SK-N-SH treated with all-trans-retinoic acid at 6 μM for 48 hours (cell line): ENCODE results near the gene BICRAL.

Source experiments
- ATAC-seq: fragments of 200-7000 bp; cut with Tn5 transposase; 3 replicates; pipeline ENCODE4 v1.9.1; 2020; ENCODE audit warnings: mild to moderate bottlenecking, moderate library complexity
- BACH2 ChIP-seq: fragments of 250-450 bp; sonication (Bioruptor Pico); IDR thresholded peaks from 2 replicates; pipeline ENCODE4 v1.9.0; 2021; ENCODE audit warnings: mild to moderate bottlenecking, borderline replicate concordance
- CREB5 ChIP-seq: fragments of 250-450 bp; sonication (Bioruptor Pico); IDR thresholded peaks from 2 replicates; pipeline ENCODE4 v1.5.1; 2020; ENCODE audit warnings: low read depth, mild to moderate bottlenecking, moderate library complexity
- CSDC2 ChIP-seq: fragments of 250-450 bp; sonication (Bioruptor Pico); IDR thresholded peaks from 2 replicates; pipeline ENCODE4 v1.5.0; 2020; ENCODE audit warnings: mild to moderate bottlenecking, moderate library complexity
- GLIS3 ChIP-seq: fragments of 250-450 bp; sonication (Bioruptor Pico); IDR thresholded peaks from 2 replicates; pipeline ENCODE4 v1.5.0; 2020; ENCODE audit warnings: mild to moderate bottlenecking, moderate library complexity
- PATZ1 ChIP-seq: fragments of 250-450 bp; sonication (Bioruptor Pico); IDR thresholded peaks from 2 replicates; pipeline ENCODE4 v1.8.0; 2020; ENCODE audit warnings: mild to moderate bottlenecking, moderate library complexity, borderline replicate concordance
- POU6F1 ChIP-seq: fragments of 250-450 bp; sonication (Bioruptor Pico); IDR thresholded peaks from 2 replicates; pipeline ENCODE4 v1.8.0; 2021; ENCODE audit warnings: low read depth, mild to moderate bottlenecking, moderate library complexity, borderline replicate concordance
- PPARA ChIP-seq: fragments of 250-450 bp; sonication (Bioruptor Pico); IDR thresholded peaks from 2 replicates; pipeline ENCODE4 v1.5.0; 2020; ENCODE audit warnings: mild to moderate bottlenecking, borderline replicate concordance
- RARB ChIP-seq: fragments of 250-450 bp; sonication (Bioruptor Pico); IDR thresholded peaks from 2 replicates; pipeline ENCODE4 v1.8.0; 2021; ENCODE audit warnings: mild to moderate bottlenecking, moderate library complexity
- SNAI2 ChIP-seq: fragments of 250-450 bp; sonication (Bioruptor Pico); IDR thresholded peaks from 2 replicates; pipeline ENCODE4 v1.5.0; 2020; ENCODE audit warnings: mild to moderate bottlenecking, moderate library complexity
- TOX ChIP-seq: fragments of 250-450 bp; sonication (Bioruptor Pico); IDR thresholded peaks from 2 replicates; pipeline ENCODE4 v1.8.0; 2021; ENCODE audit warnings: mild to moderate bottlenecking, moderate library complexity, borderline replicate concordance
- ZC3H10 ChIP-seq: fragments of 250-450 bp; sonication (Bioruptor Pico); IDR thresholded peaks from 2 replicates; pipeline ENCODE4 v1.5.1; 2021; ENCODE audit warnings: mild to moderate bottlenecking, moderate library complexity
- ZFP3 ChIP-seq: fragments of 250-450 bp; sonication (Bioruptor Pico); IDR thresholded peaks from 2 replicates; pipeline ENCODE4 v1.5.0; 2020; ENCODE audit warnings: mild to moderate bottlenecking, moderate library complexity
- ZFP30 ChIP-seq: fragments of 450-650 bp; formaldehyde crosslinking; IDR thresholded peaks from 2 replicates; pipeline ENCODE4 v1.5.0; 2022; ENCODE audit warnings: mild to moderate bottlenecking, moderate library complexity
- ZNF565 ChIP-seq: fragments of 450-650 bp; formaldehyde crosslinking; conservative IDR thresholded peaks from 2 replicates; pipeline ENCODE4 v1.5.0; 2020; ENCODE audit warnings: low read depth, mild to moderate bottlenecking, moderate library complexity
- ZNF8 ChIP-seq: fragments of 450-650 bp; formaldehyde crosslinking; IDR thresholded peaks from 2 replicates; pipeline ENCODE4 v1.5.0; 2020; ENCODE audit warnings: mild to moderate bottlenecking, moderate library complexity

BICRAL gene

GRCh38 chr6:42756722-42757121 is 25.1 kb upstream of the BICRAL start:
- no peak for ATAC-seq
- no peak for TF ChIP-seq PPARA (CRISPR knock-in tag)
- TF ChIP-seq ZNF8 (CRISPR knock-in tag) = no peak
- TF ChIP-seq ZFP3 (CRISPR knock-in tag) = no peak
- TF ChIP-seq RARB = no peak
- TF ChIP-seq CSDC2 = no peak
- no peak for TF ChIP-seq ZC3H10 (CRISPR knock-in tag)
- no peak for TF ChIP-seq POU6F1 (CRISPR knock-in tag)
- no peak for TF ChIP-seq SNAI2 (CRISPR knock-in tag)

GRCh38 chr6:42758756-42759430 is 23.0 kb upstream of the BICRAL start:
- TF ChIP-seq GLIS3 (CRISPR knock-in tag) = no peak
- TF ChIP-seq ZC3H10 (CRISPR knock-in tag) = no peak
- TF ChIP-seq ZFP3 (CRISPR knock-in tag) = no peak
- no peak for TF ChIP-seq ZNF8 (CRISPR knock-in tag)
- TF ChIP-seq BACH2 = no peak
- TF ChIP-seq PATZ1 (CRISPR knock-in tag) = no peak
- TF ChIP-seq POU6F1 (CRISPR knock-in tag) = no peak
- TF ChIP-seq, all 23 proteins: peak for 0
- ATAC-seq = no peak

GRCh38 chr6:42761287-42762067 is 20.4 kb upstream of the BICRAL start:
- TF ChIP-seq CSDC2 (no peak), CREB5 (CRISPR knock-in tag) (no peak)
- ATAC-seq = no peak

GRCh38 chr6:42762426-42762859 is 19.4 kb upstream of the BICRAL start:
- TF ChIP-seq ZFP30 (no peak), ZNF8 (CRISPR knock-in tag) (no peak), CREB5 (CRISPR knock-in tag) (no peak), PATZ1 (CRISPR knock-in tag) (no peak), TOX (CRISPR knock-in tag) (no peak), ZNF565 (CRISPR knock-in tag) (no peak), PPARA (CRISPR knock-in tag) (no peak), ZC3H10 (CRISPR knock-in tag) (no peak), BACH2 (no peak)
- ATAC-seq = no peak
